Measurements from ENCODE around the gene PXK. TPM values are rescaled to one million over a fixed set of nuclear protein-coding genes. Genes with fewer than 3 reads are reported as not detected.

Gene PXK
- total RNA-seq, 4 donors from 2014 or later = 98.6 to 139 (median 123) TPM

- H3K4me1 ChIP-seq = peaks cover 34% of the 10 kb centered on the region in 2 donors
- H3K36me3 ChIP-seq = no peaks in the 10 kb centered on the region
- no peaks in the 10 kb centered on the region for H3K9me3 ChIP-seq
- intact Hi-C loops (cut with DNase I) = no loop called here
- no peak overlapping the region for H3K4me3 ChIP-seq (replicated peaks in 1 of 3)
- TF ChIP-seq, protein P1, sequence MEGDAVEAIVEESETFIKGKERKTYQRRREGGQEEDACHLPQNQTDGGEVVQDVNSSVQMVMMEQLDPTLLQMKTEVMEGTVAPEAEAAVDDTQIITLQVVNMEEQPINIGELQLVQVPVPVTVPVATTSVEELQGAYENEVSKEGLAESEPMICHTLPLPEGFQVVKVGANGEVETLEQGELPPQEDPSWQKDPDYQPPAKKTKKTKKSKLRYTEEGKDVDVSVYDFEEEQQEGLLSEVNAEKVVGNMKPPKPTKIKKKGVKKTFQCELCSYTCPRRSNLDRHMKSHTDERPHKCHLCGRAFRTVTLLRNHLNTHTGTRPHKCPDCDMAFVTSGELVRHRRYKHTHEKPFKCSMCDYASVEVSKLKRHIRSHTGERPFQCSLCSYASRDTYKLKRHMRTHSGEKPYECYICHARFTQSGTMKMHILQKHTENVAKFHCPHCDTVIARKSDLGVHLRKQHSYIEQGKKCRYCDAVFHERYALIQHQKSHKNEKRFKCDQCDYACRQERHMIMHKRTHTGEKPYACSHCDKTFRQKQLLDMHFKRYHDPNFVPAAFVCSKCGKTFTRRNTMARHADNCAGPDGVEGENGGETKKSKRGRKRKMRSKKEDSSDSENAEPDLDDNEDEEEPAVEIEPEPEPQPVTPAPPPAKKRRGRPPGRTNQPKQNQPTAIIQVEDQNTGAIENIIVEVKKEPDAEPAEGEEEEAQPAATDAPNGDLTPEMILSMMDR (IDR thresholded peaks at IDR 0.05) = no peak
- no peak for TF ChIP-seq POLR2A (IDR thresholded peaks at IDR 0.05)
- DNase-seq = no peak
- H3K27ac ChIP-seq = peak overlapping the region in 2 of 3 donors; percentile 22 to 24
- no peaks in the 10 kb centered on the region for H3K27me3 ChIP-seq
- 76 to 79% methylated on average over 4 of the region's 4 CpGs for WGBS, 2 donors
These were observed 46.8 kb downstream of the PXK start for GRCh38 chr3:58379351-58380073.

DNA sequence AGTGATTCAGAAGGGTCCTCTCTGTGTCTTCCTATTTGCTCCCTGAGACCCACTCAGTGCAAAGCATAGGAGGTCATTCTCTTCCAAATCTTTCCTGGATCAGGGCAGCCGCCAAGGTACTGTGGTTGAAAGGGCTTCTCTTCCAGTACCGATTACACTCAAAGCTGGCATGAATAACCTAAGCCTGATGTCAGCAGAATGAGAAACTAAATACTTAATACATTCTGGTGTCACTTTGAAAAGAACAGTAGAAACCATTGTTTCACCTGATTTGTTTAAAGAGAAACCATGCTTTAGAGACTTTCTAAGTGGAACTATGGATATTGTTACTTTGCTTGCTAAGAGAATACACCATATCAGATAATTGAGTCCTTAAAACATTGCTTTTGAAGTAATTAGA is 50.8 kb downstream of the PXK start:
- H3K36me3 ChIP-seq = no peaks in the 10 kb centered on the region
- peaks cover 35 to 49% of the 10 kb centered on the region in 2 donors for H3K4me1 ChIP-seq
- H3K27ac ChIP-seq = peak overlapping the region in 2 of 3 donors; percentile 43 to 69
- intact Hi-C loops (cut with DNase I) = no loop called here
- no peaks in the 10 kb centered on the region for H3K9me3 ChIP-seq
- no peak for DNase-seq
- H3K4me3 ChIP-seq (replicated peaks in 1 of 3) = no peak overlapping the region
- 49 to 60% methylated on average over 2 of the region's 2 CpGs for WGBS, 2 donors
- TF ChIP-seq, protein P1 (IDR thresholded peaks at IDR 0.05) = no peak
- no peak for TF ChIP-seq POLR2A (IDR thresholded peaks at IDR 0.05)
- no peaks in the 10 kb centered on the region for H3K27me3 ChIP-seq

DNA sequence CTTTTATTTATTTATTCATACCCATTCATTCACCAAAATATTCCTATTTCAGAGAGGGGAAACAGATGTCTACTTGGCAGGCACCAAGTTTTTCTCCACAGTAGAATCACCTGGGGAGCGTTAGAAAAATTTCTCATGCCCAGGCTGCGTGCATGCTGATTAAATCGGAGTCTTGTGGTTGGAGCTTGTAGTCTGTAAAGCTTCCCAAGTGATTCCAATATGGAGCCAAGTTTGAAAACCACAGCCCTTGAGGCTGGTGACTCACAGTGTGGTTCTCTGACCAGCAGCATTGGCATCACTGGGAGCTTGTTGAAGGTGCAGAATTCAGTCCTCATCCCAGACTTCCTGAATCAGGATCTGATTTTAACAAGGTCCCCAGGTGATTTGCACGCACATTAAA is 51.2 kb downstream of the PXK start:
- peak; percentile 33 to 36 for DNase-seq

DNA sequence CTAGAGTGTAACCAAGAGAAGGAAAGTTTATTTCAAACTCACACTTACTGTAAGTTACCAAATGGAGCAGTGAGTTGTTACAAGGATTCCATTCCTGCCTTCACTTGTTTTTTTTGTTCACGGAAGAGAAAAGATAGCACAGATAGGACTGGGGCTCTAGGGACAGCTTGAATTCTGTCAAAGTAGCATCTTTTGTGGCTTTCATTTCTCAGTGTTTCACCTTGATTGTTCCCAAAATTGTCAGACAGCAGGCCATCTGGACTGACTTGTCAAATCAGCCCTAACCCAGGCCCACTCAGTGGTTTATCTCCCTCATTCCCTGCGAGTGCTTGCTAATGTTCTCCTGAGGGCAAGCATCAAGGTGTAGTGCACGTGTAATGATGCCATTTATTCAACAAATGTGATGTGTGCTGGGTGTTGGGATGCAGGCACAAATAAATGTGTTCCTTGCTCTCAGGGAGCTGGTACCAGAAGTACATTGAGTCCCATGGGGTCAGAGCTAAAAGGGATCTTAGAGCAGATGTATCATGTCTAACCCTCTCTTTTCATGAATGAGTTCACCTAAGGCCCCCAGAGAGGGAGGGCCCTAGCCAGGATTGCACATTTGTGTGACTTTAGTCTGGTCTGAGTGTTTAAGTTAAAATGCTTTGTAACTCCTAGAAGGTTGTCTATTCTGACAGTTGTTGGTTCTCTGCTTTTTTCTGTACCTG is 51.8 kb downstream of the PXK start:
- no peaks in the 10 kb centered on the region for H3K36me3 ChIP-seq
- TF ChIP-seq, protein P1 (IDR thresholded peaks at IDR 0.05) = no peak
- no peak for TF ChIP-seq POLR2A (IDR thresholded peaks at IDR 0.05)
- 89 to 90% methylated on average over 3 of the region's 3 CpGs for WGBS, 2 donors
- no peaks in the 10 kb centered on the region for H3K9me3 ChIP-seq
- H3K27ac ChIP-seq = peak overlapping the region in 2 of 3 donors; percentile 43 to 69
- no peaks in the 10 kb centered on the region for H3K27me3 ChIP-seq
- no peak overlapping the region for H3K4me3 ChIP-seq (replicated peaks in 1 of 3)
- no peak for DNase-seq
- H3K4me1 ChIP-seq = peaks cover 40 to 59% of the 10 kb centered on the region in 2 donors
- intact Hi-C loops (cut with DNase I) = no loop called here

More for the DNA sequence above, 51.2 kb downstream of the PXK start:
- WGBS, 2 donors = 44 to 62% methylated on average over 4 of the region's 4 CpGs
- H3K27ac ChIP-seq = peak overlapping the region in 2 of 3 donors; percentile 43 to 69
- no peaks in the 10 kb centered on the region for H3K36me3 ChIP-seq
- H3K4me3 ChIP-seq (replicated peaks in 1 of 3) = no peak overlapping the region
- H3K9me3 ChIP-seq = no peaks in the 10 kb centered on the region
- H3K27me3 ChIP-seq = no peaks in the 10 kb centered on the region
- intact Hi-C loops (cut with DNase I) = no loop called here
- H3K4me1 ChIP-seq = peaks cover 37 to 53% of the 10 kb centered on the region in 2 donors
- no peak for TF ChIP-seq POLR2A (IDR thresholded peaks at IDR 0.05)
- TF ChIP-seq, protein P1 (IDR thresholded peaks at IDR 0.05) = no peak
